ENCODE results near the gene FNBP1.

DNA sequence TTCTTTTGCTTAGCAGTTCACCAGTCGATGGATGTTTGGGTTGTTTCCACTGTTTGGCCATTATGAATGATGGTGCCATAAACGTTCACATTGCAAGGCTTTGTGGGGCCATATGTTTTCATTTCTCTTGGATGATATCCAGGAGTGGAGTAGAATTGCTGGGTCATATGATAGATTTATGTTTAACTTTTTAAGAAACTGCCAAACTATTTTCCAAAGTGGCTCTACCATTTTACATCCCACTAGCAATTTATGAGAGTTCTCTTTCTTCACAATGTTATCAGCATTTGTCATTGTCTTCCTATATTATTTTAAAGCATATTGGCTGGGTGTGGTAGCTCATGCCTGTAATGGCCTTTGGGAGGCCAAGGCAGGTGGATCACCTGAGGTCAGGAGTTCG lies 15.9 kb upstream of the FNBP1 start:
- TF ChIP-seq SNAI2 (CRISPR knock-in tag; IDR thresholded peaks at IDR 0.05) (no peak), ZNF70 (CRISPR knock-in tag; IDR thresholded peaks at IDR 0.05) (no peak), POU6F1 (CRISPR knock-in tag; IDR thresholded peaks at IDR 0.05; ENCODE audit: borderline replicate concordance, low read depth) (no peak), ARNTL (CRISPR knock-in tag; IDR thresholded peaks at IDR 0.05; ENCODE audit: borderline replicate concordance, low read depth) (no peak), ZNF8 (CRISPR knock-in tag; IDR thresholded peaks at IDR 0.05) (no peak), RARB (CRISPR knock-in tag; IDR thresholded peaks at IDR 0.05) (no peak), ZFP30 (CRISPR knock-in tag; IDR thresholded peaks at IDR 0.05) (no peak), PATZ1 (CRISPR knock-in tag; IDR thresholded peaks at IDR 0.05; ENCODE audit: borderline replicate concordance) (no peak), ZNF565 (CRISPR knock-in tag; conservative IDR thresholded peaks at IDR 0.05; ENCODE audit: low read depth) (no peak), CREB5 (CRISPR knock-in tag; IDR thresholded peaks at IDR 0.05; ENCODE audit: low read depth) (no peak), PPARA (CRISPR knock-in tag; IDR thresholded peaks at IDR 0.05; ENCODE audit: borderline replicate concordance) (no peak), OSR1 (CRISPR knock-in tag; IDR thresholded peaks at IDR 0.05) (no peak)

All from SK-N-SH treated with all-trans-retinoic acid at 6 μM for 48 hours (cell line).